Endodermal cell (in vitro differentiated cells): ENCODE results near the gene ATXN2. TPM values are rescaled to one million over a fixed set of nuclear protein-coding genes. Genes with fewer than 3 reads are reported as not detected.
"Not testable (repeated sequence)": the region's sequence is repeated elsewhere in the genome, so short reads cannot be mapped to it uniquely, and the experiment has no call there.

Experiments
- DNase-seq: peaks from one replicate; pipeline ENCODE4 v3.0.0-alpha.2; 2017
- H3K27ac ChIP-seq: 2 replicates; pipeline ENCODE4 v1.5.1; 2013; ENCODE audit warnings: mild to moderate bottlenecking, low read depth, low read length, moderate library complexity
- H3K27me3 ChIP-seq: 2 replicates; pipeline ENCODE4 v1.6.1; 2013; ENCODE audit warnings: mild to moderate bottlenecking, low read length, moderate library complexity; ENCODE audit not compliant: insufficient read depth, control insufficient read depth, poor library complexity, severe bottlenecking
- H3K36me3 ChIP-seq: 2 replicates; pipeline ENCODE4 v1.7.0; 2013; ENCODE audit warnings: mild to moderate bottlenecking, low read length, moderate library complexity; ENCODE audit not compliant: control insufficient read depth, insufficient read depth
- H3K4me1 ChIP-seq: one replicate; pipeline ENCODE4 v1.7.0; 2013; ENCODE audit warnings: low read length; ENCODE audit not compliant: control insufficient read depth, insufficient read depth
- H3K4me3 ChIP-seq: 2 replicates; pipeline ENCODE4 v1.5.1; 2013; ENCODE audit warnings: mild to moderate bottlenecking, low read length, moderate library complexity
- H3K9ac ChIP-seq: 2 replicates; pipeline ENCODE4 v1.6.1; 2013; ENCODE audit warnings: mild to moderate bottlenecking, low read length, moderate library complexity; ENCODE audit not compliant: poor library complexity, severe bottlenecking; ENCODE audit errors: extremely low read depth
- H3K9me3 ChIP-seq: 2 replicates; pipeline ENCODE4 v1.6.1; 2013; ENCODE audit warnings: mild to moderate bottlenecking, low read length, moderate library complexity; ENCODE audit not compliant: control insufficient read depth
- H3K27ac Mint-ChIP-seq: 2 replicates; pipeline ENCODE4 v1.8.0; 2020; ENCODE audit warnings: mixed read lengths
- H3K27me3 Mint-ChIP-seq: 2 replicates; pipeline ENCODE4 v1.8.0; 2021; ENCODE audit warnings: mild to moderate bottlenecking, mixed read lengths; ENCODE audit not compliant: insufficient read depth
- H3K36me3 Mint-ChIP-seq: 2 replicates; pipeline ENCODE4 v1.8.0; 2020; ENCODE audit warnings: low read depth, mixed read lengths
- H3K4me1 Mint-ChIP-seq: 2 replicates; pipeline ENCODE4 v1.8.0; 2020; ENCODE audit warnings: mixed read lengths
- H3K4me3 Mint-ChIP-seq: 2 replicates; pipeline ENCODE4 v1.8.0; 2020; ENCODE audit warnings: mild to moderate bottlenecking, moderate library complexity, mixed read lengths
- H3K9me3 Mint-ChIP-seq: 2 replicates; pipeline ENCODE4 v1.8.0; 2020; ENCODE audit warnings: mild to moderate bottlenecking, mixed read lengths
- WGBS, 2 experiments: methylation state at CpG; one replicate each; pipeline versions ENCODE4 v1.1.5 to v1.1.7; 2013; ENCODE audit warnings: missing lambda C conversion rate in 2 of 2, mixed read lengths in 1 of 2; ENCODE audit not compliant: insufficient coverage in 1 of 2, insufficient read length in 1 of 2; 5-methylcytosine and 5-hydroxymethylcytosine counted together
- total RNA-seq, 2 donors: library from RNA; stranded (reverse); fragmentation: NEBNext Ultra II Directional in 1 of 2; extraction: Animal tissue kit (Norgen Biotek cat#: 25700) in 1 of 2; gene quantifications; 2 replicates in 1 of 2; 3 replicates in 1 of 2; pipeline ENCODE4 v1.2.1, GENCODE V29; 2021
- TF ChIP-seq, protein P1 (sequence below): fragments of 200-600 bp; sonication (generic); conservative IDR thresholded peaks from 2 replicates; pipeline ENCODE4 v1.5.0; 2021; ENCODE audit warnings: antibody characterized with exemption, mild to moderate bottlenecking

ATXN2 gene
- total RNA-seq, 2 donors from 2014 or later = 85.7 to 87.3 TPM

DNA sequence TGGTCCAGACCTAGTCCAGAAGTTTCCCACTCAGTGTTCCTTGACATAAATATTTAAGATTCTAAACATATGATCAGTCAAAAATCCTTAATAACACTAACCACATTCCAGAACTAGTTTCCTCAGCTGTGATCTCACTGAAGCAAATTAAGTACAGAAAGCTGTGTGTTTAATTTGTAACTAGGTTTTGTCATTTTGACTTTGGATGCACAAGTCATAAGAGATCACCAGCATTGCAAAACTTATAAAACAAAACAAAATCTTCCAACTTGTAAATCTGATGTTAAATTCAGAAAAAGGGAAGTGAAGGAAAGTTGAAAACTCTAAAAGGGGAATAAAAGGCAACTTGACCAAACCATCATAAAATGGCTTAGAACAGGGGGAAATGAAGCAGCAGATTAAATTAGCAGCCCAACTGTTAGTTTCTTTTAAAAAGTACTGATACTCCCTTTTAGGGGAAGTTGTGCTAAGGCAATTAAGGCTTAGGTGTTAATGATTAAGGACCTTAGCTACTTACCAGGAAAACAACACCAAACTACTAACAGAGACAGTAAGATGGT is 136.8 kb downstream of the ATXN2 start:
- Mint-ChIP-seq H3K27me3 (no peaks in the 10 kb centered on the region), H3K4me3 (peak overlapping the region; percentile 5), H3K9me3 (no peaks in the 10 kb centered on the region), H3K4me1 (peaks cover 7% of the 10 kb centered on the region), H3K36me3 (peaks cover 39% of the 10 kb centered on the region), H3K27ac (peak overlapping the region; percentile 68)
- Histone ChIP-seq H3K4me1 (peaks cover 6% of the 10 kb centered on the region), H3K36me3 (peaks cover 39% of the 10 kb centered on the region), H3K27me3 (no peaks in the 10 kb centered on the region), H3K9me3 (no peaks in the 10 kb centered on the region), H3K9ac (no peak overlapping the region), H3K27ac (no peak overlapping the region), H3K4me3 (no peak overlapping the region)
- TF ChIP-seq, protein P1, sequence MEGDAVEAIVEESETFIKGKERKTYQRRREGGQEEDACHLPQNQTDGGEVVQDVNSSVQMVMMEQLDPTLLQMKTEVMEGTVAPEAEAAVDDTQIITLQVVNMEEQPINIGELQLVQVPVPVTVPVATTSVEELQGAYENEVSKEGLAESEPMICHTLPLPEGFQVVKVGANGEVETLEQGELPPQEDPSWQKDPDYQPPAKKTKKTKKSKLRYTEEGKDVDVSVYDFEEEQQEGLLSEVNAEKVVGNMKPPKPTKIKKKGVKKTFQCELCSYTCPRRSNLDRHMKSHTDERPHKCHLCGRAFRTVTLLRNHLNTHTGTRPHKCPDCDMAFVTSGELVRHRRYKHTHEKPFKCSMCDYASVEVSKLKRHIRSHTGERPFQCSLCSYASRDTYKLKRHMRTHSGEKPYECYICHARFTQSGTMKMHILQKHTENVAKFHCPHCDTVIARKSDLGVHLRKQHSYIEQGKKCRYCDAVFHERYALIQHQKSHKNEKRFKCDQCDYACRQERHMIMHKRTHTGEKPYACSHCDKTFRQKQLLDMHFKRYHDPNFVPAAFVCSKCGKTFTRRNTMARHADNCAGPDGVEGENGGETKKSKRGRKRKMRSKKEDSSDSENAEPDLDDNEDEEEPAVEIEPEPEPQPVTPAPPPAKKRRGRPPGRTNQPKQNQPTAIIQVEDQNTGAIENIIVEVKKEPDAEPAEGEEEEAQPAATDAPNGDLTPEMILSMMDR = no peak
- DNase-seq = no peak

DNA sequence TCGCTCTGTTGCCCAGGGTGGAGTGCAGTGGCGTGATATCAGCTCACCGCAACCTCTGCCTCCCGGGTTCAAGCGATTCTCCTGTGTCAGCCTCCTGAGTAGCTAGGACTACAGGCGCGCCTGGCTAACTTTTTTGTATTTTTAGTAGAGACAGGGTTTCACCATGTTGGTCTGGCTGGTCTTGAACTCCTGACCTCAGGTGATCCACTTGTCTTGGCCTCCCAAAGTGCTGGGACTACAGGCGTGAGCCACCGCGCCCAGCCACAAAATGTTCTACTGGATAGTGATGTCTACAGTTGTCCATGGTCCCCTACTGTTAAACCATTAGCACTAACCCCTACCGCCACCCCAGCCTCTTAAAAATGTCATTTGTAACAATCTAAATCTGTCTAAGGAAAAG is 139.0 kb downstream of the ATXN2 start:
- H3K4me3 Mint-ChIP-seq, H3K9me3 Mint-ChIP-seq, H3K4me1 ChIP-seq, H3K27me3 ChIP-seq, H3K4me3 ChIP-seq, H3K27ac ChIP-seq, H3K27me3 Mint-ChIP-seq, H3K9me3 ChIP-seq, H3K4me1 Mint-ChIP-seq, H3K9ac ChIP-seq, H3K27ac Mint-ChIP-seq: not testable (repeated sequence)
- DNase-seq = peak; percentile 16
- H3K36me3 Mint-ChIP-seq = peaks cover 47% of the 10 kb centered on the region
- H3K36me3 ChIP-seq = peaks cover 55% of the 10 kb centered on the region
- WGBS, 2 experiments = 92 to 96% methylated on average over 8 to 11 of the region's 11 CpGs

DNA sequence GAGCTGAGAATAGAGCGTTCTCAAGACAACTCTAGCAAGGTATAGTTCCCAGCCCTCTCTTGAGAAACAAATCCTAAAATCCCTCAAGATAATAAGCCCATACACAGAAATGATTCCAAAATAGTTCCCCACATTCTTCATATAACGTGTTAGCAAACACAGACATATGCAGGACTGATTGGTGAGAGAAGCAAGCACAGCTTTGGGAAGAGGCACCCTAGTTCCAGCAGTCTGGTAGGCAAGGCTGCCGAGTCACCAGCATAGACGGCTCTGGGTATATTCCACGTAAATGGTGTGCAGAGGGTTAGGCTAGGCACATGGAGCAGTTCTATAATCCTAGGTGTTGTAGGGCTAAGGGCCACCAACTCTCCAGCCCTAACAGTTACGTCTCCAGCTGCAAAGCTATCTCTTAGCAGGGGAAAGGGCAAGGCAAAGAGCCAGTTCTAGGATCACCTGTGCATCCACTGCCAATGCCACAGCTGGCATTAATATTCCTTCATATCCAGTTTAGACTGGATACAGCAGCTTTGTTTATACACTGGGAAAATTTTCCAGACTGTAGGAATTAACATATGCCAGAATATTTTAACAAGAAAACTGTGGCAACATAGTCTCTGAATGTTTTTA is 140.5 kb downstream of the ATXN2 start:
- Mint-ChIP-seq H3K9me3 (no peaks in the 10 kb centered on the region), H3K36me3 (peaks cover 46% of the 10 kb centered on the region), H3K27ac (peak overlapping the region; percentile 69), H3K4me1 (peaks cover 7% of the 10 kb centered on the region), H3K27me3 (no peaks in the 10 kb centered on the region), H3K4me3 (no peak overlapping the region)
- H3K4me3 ChIP-seq = no peak overlapping the region
- H3K27me3 ChIP-seq = no peaks in the 10 kb centered on the region
- peaks cover 56% of the 10 kb centered on the region for H3K36me3 ChIP-seq
- peak; percentile 36 for DNase-seq
- H3K9me3 ChIP-seq = no peaks in the 10 kb centered on the region
- TF ChIP-seq, protein P1 = no peak
- peaks cover 6% of the 10 kb centered on the region for H3K4me1 ChIP-seq
- H3K27ac ChIP-seq = no peak overlapping the region
- no peak overlapping the region for H3K9ac ChIP-seq
- whole genome bisulfite sequencing, 2 experiments = 94 to 95% methylated on average over 6 of the region's 6 CpGs

DNA sequence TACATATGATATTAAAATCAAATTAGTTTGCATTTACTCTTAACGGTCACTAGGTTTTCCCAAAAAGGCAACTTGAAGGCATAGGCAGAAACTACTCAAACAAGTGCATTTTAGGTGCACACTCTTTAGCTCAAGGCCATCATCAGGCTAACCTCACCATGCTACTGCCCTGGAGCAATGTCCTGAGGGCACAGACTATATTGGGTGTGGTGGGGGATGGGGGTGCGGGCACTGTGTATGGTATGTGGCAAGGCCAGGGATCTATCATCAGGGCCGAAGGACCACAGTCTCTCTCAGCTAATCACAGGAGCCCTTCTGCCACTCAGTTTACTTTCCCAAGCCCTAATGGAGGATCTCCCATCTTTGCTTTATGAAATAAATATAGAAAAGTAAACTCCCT is 141.5 kb downstream of the ATXN2 start:
- WGBS, 2 experiments = 97 to 100% methylated on average over 1 to 2 of the region's 3 CpGs
- Histone ChIP-seq H3K9ac (no peak overlapping the region), H3K36me3 (peaks cover 57% of the 10 kb centered on the region), H3K27ac (no peak overlapping the region), H3K9me3 (no peaks in the 10 kb centered on the region), H3K4me1 (peaks cover 5% of the 10 kb centered on the region), H3K4me3 (no peak overlapping the region), H3K27me3 (no peaks in the 10 kb centered on the region)
- Mint-ChIP-seq H3K4me3 (no peak overlapping the region), H3K27me3 (no peaks in the 10 kb centered on the region), H3K36me3 (peaks cover 39% of the 10 kb centered on the region), H3K4me1 (peaks cover 5% of the 10 kb centered on the region), H3K27ac (no peak overlapping the region), H3K9me3 (no peaks in the 10 kb centered on the region)
- peak; percentile 22 for DNase-seq
- TF ChIP-seq, protein P1 = no peak
